ENCODE measurements around the gene EDA2R.

- no peak for TF ChIP-seq EP300 (IDR thresholded peaks at IDR 0.05)
- TF ChIP-seq, protein P1, sequence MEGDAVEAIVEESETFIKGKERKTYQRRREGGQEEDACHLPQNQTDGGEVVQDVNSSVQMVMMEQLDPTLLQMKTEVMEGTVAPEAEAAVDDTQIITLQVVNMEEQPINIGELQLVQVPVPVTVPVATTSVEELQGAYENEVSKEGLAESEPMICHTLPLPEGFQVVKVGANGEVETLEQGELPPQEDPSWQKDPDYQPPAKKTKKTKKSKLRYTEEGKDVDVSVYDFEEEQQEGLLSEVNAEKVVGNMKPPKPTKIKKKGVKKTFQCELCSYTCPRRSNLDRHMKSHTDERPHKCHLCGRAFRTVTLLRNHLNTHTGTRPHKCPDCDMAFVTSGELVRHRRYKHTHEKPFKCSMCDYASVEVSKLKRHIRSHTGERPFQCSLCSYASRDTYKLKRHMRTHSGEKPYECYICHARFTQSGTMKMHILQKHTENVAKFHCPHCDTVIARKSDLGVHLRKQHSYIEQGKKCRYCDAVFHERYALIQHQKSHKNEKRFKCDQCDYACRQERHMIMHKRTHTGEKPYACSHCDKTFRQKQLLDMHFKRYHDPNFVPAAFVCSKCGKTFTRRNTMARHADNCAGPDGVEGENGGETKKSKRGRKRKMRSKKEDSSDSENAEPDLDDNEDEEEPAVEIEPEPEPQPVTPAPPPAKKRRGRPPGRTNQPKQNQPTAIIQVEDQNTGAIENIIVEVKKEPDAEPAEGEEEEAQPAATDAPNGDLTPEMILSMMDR (IDR thresholded peaks at IDR 0.05): no peak
- TF ChIP-seq POLR2A (IDR thresholded peaks at IDR 0.05): no peak
Measured at GRCh38 chrX:66675541-66675940, 36.7 kb upstream of the EDA2R start.

Data from tibial nerve (tissue), 4 donors.